Caki2 (cell line): ENCODE data around the gene RABGGTA. TPM values are rescaled to one million over a fixed set of nuclear protein-coding genes. Genes with fewer than 3 reads are reported as not detected.

ENCODE experiments used
- DNase-seq: peaks from one replicate; pipeline ENCODE4 v3.0.0-alpha.2; 2015; ENCODE audit warnings: low read depth
- in situ Hi-C: cut with HindIII; loops from 2 replicates; pipeline ENCODE4 v1.10.0; 2016; ENCODE audit warnings: low sequenced_read_pairs, low pct_unique_long_range_greater_than_20kb, mixed read lengths
- total RNA-seq: library from RNA; depleted of rRNA; stranded (reverse); fragments of >200 nt; shearing (Covaris generic); gene quantifications from 2 replicates; pipeline ENCODE4 v1.2.3, GENCODE V29; 2014; ENCODE audit warnings: low replicate concordance

RABGGTA gene
- total RNA-seq, 1 experiment from 2014 or later: 12.9 TPM

DNA sequence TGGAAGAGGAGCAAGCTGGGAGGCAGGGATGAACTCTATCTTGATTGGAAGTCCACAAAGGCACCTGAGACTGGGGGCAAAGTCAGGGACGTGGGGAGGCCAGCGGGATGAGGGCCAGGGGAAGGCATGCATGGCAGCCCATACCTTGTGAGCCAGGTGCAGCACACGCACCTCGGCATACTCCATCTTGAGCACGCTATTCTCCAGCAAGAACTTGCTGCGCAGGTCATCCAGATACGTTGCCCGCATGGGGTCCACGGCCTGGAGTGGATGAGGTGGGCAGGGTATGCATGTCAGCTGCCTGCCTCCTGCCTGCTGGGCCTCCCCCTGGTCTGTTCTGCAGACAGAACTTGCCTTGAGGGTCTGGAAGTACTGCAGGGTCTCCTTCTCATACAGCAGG is 3.9 kb downstream of the RABGGTA start:
- DNase-seq: no peak
- in situ Hi-C loops: no loop called here

DNA sequence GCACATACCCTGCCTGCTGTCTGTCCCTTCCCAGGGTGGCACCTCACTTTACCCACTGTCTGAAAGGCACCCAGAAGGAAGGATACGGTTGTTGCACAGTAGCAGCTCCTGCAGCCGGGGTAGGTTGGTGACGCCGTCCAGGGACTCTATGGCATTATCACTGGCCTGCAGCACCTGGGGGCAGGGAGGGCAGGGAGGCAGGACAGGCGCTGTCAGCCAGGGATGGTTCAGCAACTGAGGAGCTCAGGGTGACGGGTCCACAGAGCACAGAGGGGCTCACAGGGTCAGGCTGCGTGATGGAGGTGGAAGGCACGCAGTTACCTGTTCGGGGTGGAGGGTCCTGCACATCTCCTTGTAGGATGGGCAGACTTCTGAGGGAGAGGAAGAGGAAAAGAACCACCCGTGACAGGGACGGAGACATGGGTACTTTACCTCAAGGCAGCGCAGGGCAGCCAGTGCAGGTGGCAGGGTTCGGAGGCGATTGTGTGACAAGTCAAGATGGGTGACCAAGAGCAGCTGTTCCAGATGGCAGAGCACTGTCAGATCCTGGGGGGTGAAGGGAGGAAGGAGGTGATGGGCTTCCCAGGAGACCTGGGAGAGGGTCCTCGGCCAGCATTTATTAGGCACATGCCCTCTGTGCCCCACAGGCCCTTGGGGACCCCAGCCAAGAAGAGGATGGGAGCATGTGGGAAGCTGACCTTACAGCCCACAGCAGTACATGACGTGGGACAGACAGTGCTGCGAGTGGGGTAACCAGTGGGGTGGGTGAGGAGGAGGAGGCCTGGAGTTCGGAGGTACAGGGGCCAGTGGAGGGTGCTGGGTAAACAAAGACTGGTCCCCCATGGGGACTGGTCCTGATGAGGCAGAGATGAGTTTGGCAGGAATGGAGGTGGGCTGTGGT is 4.8 kb downstream of the RABGGTA start:
- DNase-seq: no peak
- in situ Hi-C loops: no loop called here

DNA sequence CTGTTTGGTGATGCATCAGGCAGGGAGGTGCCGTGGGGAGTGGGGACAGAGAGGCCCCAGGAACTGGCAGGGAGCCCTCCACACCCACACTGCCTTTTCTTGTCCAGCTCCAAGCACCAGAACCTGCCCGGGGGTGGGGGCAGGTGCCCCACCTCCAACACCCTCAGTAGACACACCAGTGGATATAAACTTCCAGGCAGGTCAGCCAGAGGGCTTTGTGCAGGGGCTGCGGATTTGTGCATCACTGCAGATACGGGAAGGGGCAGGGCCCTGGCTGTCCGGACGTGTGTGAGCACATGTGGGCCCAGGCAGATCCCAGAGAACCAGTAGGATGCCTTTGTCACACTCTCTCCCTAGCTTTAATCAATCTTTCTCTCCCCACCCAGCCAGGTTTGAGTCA is 7.1 kb downstream of the RABGGTA start:
- in situ Hi-C loops: no loop called here
- no peak for DNase-seq

DNA sequence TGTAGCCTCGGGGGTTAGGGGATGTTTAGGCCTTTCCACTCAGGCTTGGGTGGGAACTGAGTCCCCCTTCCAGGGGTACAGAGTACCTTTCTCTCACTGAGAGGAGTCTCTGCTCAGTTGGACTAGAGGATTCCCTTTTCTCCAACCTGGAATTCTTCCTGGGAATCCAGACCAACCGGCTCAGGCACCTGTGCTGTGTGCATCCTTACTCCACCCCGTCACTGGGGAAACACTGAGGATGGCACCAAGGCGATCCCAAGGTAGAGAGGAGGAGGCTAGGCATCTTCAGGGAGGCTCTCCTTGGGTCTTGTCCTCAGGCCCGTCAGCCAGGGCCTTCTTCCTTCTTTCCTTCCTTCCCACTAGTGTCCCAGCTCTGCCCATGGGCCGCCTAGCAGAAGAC is 7.5 kb downstream of the RABGGTA start:
- in situ Hi-C loops: no loop called here
- DNase-seq: no peak

DNA sequence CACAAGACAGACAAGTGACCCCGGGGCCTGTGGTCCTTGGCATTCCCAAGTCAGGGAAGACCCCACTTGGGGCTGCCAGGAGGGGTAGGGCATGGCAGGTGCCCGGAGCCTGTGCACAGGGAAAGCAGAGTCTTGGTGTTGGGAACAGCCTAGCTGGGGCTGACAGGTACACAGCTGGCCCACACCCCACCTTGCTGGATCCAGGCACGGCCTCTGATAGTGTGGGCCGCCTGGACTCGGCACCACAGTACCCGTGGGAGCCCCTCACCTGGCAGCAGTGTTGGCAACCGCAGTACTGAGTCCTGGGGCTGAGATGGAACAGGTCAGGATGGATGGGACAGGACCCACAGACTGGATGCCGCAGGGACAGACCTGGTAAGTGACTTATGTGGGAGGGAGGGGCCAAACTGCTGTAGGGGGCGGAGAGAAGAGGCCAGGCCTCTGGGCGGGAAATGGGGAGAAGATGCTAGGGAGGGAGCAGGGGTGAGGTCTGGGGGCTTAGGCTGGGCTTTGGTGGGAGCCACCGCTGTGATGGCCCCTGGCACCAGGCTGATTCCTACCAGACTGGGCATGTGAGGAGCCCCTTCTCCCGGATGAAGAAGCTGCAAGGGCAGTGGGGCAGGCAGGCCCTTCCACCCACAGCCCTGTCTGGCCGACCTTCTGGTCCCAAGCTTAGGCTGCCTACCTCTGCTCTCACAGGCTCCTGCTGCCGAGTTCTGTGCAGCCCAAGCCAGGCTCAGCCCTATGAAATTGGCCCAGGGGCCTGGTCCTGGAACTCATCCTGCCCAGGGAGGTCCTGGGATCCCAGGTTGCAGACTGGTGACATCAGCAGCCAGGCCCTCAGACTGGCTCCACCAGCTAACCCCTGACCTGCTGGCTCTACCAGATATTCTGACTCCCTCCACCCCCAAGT is 8.3 kb downstream of the RABGGTA start, which contains the start of gene TGM1:
Gene TGM1, minus strand, starts transcription at position 357 of the 913 bp plus-strand sequence. CDS start 825 bp downstream, outside the sequence.
- in situ Hi-C loops: no loop called here
- no peak for DNase-seq

DNA sequence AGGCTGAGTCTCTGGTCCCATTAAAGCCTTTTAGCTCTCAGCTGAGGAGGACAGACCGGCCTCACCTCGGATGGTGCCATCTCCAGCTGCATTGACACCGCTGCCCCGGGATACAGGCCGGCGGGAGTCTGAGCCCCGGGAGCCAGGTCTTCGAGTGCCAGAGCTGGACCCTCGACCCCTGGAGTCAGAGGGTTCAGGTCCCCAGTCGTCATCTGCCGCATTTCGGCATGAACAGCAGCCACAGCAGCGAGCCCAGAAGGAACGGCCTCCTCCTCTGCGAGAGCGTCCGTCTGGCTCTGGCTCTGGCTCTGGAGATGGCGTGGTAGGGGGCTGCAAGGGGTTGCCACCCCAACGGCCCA is 9.4 kb downstream of the RABGGTA start:
- in situ Hi-C loops: no loop called here
- DNase-seq: no peak

DNA sequence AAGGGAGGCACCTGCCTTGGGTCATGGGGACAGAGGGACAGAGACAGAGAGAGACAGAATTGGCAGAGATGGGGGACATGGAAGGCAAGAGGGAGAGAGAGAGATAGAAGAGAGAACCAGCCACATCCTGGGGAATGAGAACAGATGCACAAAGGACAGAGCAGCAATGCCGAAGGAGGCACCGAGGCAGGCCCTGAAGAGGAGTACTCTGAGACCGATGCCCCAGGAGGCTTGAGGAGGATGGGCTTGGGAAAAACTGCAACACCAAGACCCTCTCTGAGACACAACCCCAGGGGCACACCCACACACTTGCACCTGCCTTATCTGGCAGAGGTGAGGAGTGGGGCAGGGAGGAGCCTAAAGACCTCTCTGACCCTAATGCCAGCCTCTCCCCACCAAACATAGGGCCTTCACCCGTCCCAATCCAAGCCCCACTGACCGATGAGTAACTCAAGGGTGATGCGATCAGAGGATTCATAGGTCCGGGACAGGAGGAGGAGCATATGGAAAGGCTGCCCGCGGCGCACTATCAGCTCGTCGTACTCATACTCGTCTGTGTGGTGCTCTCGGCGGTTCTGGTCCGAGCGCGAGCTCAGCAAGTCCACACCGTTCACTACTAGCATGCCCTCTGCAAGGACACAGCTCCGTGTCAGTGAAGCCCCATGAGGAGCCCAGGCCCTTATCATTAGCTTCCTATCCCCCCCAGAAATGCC is 10.0 kb downstream of the RABGGTA start:
- DNase-seq: no peak
- in situ Hi-C loops: no loop called here

DNA sequence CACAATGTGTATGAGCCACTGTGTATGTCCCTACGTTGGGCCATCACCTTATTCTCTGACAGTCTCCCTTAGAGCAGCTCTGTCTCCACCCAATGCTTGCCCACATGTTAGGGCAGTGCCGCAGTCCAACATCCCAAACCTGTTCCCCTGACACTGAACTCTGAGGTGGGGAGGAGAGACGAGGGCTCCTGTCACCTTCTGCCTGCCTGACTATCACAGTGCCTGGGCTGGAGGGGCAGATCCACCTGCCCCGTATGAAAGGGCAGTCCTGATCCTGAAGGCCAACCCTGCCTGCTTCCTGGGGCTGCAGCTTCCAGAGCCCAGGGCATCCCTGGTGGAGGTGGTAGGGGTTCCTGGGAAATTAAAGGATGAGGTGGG is 10.6 kb downstream of the RABGGTA start:
- no peak for DNase-seq
- in situ Hi-C loops: no loop called here

DNA sequence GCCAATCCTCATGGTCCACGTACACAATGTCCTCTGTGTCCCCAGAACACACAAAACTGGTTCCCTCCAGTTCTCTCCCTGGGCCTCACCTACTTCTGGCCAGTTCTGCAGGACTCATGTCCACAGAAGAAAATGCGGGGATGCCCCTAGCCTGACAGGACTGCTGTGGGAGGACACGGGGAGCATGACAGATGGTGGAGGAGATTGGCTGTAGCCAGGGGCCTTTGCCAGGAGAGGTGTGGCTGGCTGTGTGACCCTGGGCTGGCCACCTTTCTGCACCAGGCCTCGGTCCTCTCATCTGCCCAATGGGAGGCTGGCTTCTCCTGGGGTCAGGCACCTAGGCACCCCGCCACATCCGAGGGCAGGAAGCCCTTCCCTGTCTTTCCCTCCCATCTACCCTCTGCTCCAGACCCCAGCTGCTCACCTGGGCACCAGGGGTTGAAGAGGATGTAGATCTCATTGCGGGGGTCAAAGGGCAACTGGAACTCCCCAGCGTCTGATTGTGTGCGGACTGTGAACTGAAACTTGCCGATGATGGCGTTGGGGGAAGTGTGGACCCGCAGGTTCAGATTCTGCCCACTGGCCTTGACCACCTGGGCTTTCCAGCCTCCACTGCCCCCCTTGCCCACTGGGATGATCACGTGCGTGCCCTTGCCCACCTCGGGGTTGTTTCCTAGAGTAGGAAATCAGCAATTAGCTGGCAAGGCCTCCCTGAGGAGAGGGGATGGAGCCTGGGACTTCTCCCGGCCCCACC is 11.2 kb downstream of the RABGGTA start:
- in situ Hi-C loops: no loop called here
- no peak for DNase-seq

DNA sequence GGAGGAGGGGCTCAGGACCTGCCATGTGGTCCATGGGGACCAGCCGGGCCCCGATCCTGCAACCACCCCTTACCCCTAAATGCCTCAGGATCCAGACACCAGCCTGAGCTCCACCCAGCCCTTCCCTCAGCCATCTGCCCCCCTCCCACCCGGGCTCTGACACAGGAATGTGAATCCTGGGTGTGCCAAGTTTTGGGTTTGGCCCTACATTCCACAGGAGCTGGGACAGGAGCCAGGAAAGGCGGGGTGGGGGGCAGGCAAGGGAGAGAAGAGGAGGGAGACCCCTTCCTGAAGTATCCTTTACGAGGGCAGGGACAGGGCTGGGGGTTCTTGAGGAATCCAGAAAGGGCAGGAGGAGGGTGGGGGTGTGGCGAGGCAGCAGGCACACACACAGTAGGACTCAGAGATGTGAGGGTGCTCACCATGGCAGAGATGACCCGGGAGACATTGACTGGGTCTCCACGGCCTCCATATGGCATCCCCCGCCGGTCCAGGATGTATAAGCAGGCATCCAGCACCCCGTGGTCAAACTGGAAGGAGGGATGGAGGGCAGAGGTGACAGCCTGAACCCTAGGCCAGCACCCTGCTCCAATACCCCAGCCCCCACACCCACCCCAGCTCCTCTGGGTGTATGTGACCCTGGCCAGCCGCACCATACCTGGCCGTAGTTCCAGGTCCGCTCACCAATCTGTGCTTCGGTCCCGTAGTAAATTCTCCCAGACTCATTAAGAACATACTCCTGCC is 11.9 kb downstream of the RABGGTA start:
- in situ Hi-C loops: no loop called here
- no peak for DNase-seq

DNA sequence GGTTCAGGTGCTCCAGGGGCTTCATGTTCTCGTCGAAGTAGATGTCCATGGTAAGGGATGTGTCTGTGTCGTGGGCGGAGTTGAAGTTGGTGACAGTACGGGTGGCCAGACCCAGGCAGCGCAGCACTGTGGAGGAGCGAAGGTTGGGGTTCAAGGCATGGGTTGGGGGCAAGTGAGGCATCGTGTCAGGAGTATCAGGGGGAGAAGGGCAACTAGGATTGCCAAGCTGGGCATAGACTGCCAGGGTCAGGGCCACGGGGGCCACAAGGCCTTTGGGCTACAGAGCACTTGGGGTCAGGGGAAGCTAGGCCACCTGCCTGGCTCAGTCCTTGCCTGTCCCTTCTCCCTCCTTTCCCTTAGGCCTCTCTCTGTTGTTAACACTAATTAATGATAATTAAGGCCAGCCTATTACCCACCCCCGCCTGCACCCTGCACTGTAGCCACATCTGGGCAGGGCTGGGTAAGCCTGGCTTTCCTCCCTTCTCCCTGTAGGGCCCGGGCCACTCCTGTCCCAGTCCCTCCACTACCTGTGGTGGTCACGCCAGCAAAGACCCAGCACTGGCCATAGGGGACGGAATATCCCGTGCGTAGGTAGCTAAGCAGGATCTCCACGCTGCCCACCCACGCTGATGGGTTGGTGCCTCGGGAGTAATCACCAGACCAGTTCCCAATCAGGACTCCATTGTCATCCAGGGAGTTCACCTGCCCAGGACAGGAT is 12.7 kb downstream of the RABGGTA start:
- in situ Hi-C loops: no loop called here
- DNase-seq: no peak

DNA sequence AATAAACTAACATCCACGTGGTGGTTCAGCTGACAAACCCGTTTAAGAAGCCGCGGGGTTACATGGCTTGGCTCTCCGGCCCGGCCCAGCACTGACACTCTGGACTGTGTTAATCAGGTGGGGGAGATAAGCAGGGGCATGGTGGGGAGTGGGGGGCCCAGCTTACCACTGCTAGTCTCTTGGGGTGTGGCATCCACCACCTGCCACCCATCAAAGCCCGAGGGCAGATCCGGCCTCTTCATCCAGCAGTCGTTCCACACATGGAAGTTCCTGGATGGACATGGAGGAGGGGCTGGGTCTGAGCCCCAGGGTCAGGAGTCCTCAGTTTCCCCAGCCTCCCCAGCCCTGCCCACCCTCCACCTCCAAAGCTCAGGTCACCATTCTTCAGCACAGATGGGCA is 13.3 kb downstream of the RABGGTA start:
- in situ Hi-C loops: no loop called here
- DNase-seq: no peak

DNA sequence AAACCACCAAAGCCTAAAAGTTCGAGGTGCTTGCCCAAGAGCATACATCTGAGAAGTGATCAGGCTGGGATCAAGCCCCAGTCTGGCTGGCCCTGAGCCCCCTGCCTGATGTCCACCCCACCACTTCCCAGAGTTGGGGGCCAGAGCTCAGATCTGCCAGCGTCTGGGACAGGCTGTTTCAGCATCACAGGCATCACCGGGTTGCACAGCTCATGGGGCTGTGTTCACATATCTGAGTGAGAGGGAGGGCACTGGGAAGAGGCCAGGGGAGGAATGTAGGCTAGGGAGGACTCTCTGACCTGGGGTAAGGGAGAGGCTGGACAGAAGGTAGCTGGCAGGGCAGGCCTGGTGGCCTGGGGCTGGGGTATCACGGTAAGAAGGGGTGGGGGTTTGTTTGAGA is 14.4 kb downstream of the RABGGTA start:
- DNase-seq: no peak
- in situ Hi-C loops: no loop called here

DNA sequence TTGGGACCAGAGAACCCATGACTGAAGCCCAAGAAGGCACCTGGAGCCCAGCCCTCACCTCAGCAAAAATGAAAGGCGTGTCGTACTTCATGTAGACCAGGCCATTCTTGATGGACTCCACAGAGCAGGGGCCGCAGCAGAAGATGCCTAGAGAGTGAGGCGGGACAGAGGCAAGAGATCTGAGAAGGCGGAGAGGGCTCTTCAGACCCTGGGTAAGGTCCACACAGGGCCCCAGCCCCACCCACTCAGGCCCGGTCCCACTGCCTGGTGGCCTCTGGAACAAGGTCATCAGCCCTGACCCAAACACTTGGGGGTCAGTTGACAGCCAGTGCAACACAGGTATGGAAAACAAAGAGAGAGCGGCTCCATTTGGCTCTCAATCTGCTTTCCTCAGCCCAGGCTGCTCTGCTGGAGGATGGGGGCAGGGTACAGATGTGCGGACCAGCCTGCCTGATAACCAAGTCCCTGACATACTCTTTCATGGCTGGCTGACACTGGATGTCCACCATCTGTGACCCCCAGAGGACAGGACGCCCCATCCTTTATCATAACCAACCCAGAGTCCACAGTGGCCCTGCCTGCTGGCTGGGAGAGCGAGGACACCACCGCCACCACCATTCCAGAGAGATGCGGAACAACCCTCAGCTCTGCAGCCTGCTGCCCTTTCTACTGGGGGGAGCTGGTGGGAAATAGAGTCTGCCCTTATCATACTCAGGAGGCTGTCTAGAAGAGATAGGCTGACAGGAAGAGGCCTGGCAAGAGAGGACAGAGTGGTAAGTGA is 15.3 kb downstream of the RABGGTA start:
- DNase-seq: no peak

DNA sequence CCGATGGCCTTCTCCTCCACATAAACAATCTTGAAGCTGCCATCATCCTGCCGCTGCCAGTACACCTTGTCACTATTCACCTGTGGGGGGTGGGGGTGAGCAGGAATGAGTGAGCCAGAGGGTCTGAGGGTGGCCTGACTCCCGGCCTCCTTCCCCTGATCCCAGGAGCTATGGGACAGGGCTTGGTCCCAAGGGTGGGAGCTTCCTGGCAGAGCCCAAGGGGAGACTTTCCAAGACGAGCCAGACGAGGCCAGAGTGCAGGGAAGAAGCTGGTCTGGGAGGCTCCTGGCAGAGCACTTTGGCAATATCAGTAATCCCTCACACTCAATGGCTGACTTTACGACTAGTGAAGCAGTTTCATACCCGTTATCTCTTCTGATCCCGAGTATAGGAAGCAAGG is 16.0 kb downstream of the RABGGTA start:
- DNase-seq: no peak
- in situ Hi-C loops: no loop called here

More for the DNA sequence above, 15.3 kb downstream of the RABGGTA start:
- in situ Hi-C loops: no loop called here
